Sigmoid colon (tissue), 7 donors: ENCODE data around the gene DPPA2. TPM values are rescaled to one million over a fixed set of nuclear protein-coding genes. Genes with fewer than 3 reads are reported as not detected.

ENCODE experiments used
- DNase-seq: peaks from one replicate; pipeline ENCODE4 v3.0.0-alpha.2; 2019
- H3K27ac ChIP-seq, 4 donors: fragments of 200-600 bp; sonication (generic); one replicate each; pipeline ENCODE4 v1.5.1; 2016 to 2019; ENCODE audit warnings: mild to moderate bottlenecking in 1 of 4
- H3K27me3 ChIP-seq, 3 donors: fragments of 200-600 bp; sonication (generic); one replicate each; pipeline ENCODE4 v1.5.1; 2019; ENCODE audit warnings: mild to moderate bottlenecking in 1 of 3
- H3K36me3 ChIP-seq, 4 donors: fragments of 200-600 bp; sonication (generic); one replicate each; pipeline ENCODE4 v1.5.1; 2016 to 2019
- H3K4me1 ChIP-seq, 4 donors: fragments of 200-600 bp; sonication (generic); one replicate each; pipeline ENCODE4 v1.5.1; 2017 to 2019
- H3K4me3 ChIP-seq, 4 donors: fragments of 200-600 bp; sonication (generic); one replicate each; pipeline ENCODE4 v1.5.1; 2017 to 2019; ENCODE audit warnings: mild to moderate bottlenecking in 2 of 4, moderate library complexity in 1 of 4
- H3K9me3 ChIP-seq, 4 donors: fragments of 200-600 bp in 3 of 4; sonication (generic) in 3 of 4; one replicate each; pipeline versions ENCODE4 v1.5.1 to v1.6.1; 2013 to 2019
- CTCF ChIP-seq, 4 experiments: fragments of 450-650 bp in 3 of 4; fragments of 200-600 bp in 1 of 4; IDR thresholded peaks; one replicate each; pipeline ENCODE4 v1.5.1; 2016 to 2019; ENCODE audit warnings: antibody characterized with exemption in 4 of 4, mild to moderate bottlenecking in 3 of 4, moderate library complexity in 2 of 4
- EP300 ChIP-seq, 4 donors: sonication (generic); formaldehyde crosslinking; IDR thresholded peaks; one replicate each; pipeline ENCODE4 v1.6.1; 2017; ENCODE audit warnings: antibody characterized with exemption in 4 of 4
- POLR2A ChIP-seq, 2 donors: fragments of 450-650 bp; IDR thresholded peaks; one replicate each; pipeline ENCODE4 v1.6.1; 2016; ENCODE audit warnings: antibody characterized with exemption in 2 of 2, mild to moderate bottlenecking in 2 of 2, moderate library complexity in 2 of 2
- POLR2AphosphoS5 ChIP-seq, 4 donors: sonication (generic); formaldehyde crosslinking; IDR thresholded peaks; one replicate each; pipeline ENCODE4 v1.6.1; 2017; ENCODE audit warnings: antibody characterized with exemption in 4 of 4
- WGBS, 2 donors: extraction: QIAGEN DNeasy Blood & Tissue Kit; methylation state at CpG; one replicate each; pipeline ENCODE4 v1.1.7; 2013; 5-methylcytosine and 5-hydroxymethylcytosine counted together
- intact Hi-C: fragments of 100-400 bp; cut with DNase I; formaldehyde crosslinking; loops from one replicate; pipeline ENCODE4 v1.15.1; 2023
- polyA plus RNA-seq, 3 donors: library from polyadenylated mRNA; stranded (reverse); fragments of 200-250 nt; gene quantifications; one replicate each; pipeline ENCODE4 v1.2.3, GENCODE V29; 2013
- total RNA-seq, 4 donors: library from RNA; depleted of rRNA; stranded (reverse); fragments of >200 nt; gene quantifications; one replicate each; pipeline ENCODE4 v1.1.0, GENCODE V29; 2016
- donor health status: healthy with polysubstance abuse.
- donor health status: Bipolar disorder and iron deficiency.
- donor health status: healthy.

DPPA2 gene
- total and polyA plus RNA-seq, 7 donors: not detected

GRCh38 chr3:109284071-109284470 lies 32.2 kb downstream of the DPPA2 start:
- H3K27ac ChIP-seq: no peak overlapping the region
- H3K4me1 ChIP-seq: no peaks in the 10 kb centered on the region
- no peaks in the 10 kb centered on the region for H3K9me3 ChIP-seq
- intact Hi-C loops: no loop called here
- no peaks in the 10 kb centered on the region for H3K36me3 ChIP-seq
- no peak overlapping the region for H3K4me3 ChIP-seq
- TF ChIP-seq EP300 (IDR thresholded peaks at IDR 0.05) (no peak), CTCF (IDR thresholded peaks at IDR 0.05) (no peak), POLR2AphosphoS5 (IDR thresholded peaks at IDR 0.05) (no peak), POLR2A (IDR thresholded peaks at IDR 0.05) (no peak)
- no peaks in the 10 kb centered on the region for H3K27me3 ChIP-seq
- DNase-seq: no peak

GRCh38 chr3:109278546-109278945 lies 37.8 kb downstream of the DPPA2 start:
- 82 to 97% methylated on average over 1 of the region's 1 CpG for WGBS, 2 donors
- Histone ChIP-seq H3K4me3 (no peak overlapping the region), H3K27me3 (no peaks in the 10 kb centered on the region), H3K4me1 (peaks cover 0 to 7% (median 0%) of the 10 kb centered on the region in 4 donors), H3K36me3 (no peaks in the 10 kb centered on the region), H3K9me3 (no peaks in the 10 kb centered on the region), H3K27ac (no peak overlapping the region)
- intact Hi-C loops: no loop called here
- no peak for DNase-seq
- TF ChIP-seq POLR2A (IDR thresholded peaks at IDR 0.05): no peak

- Histone ChIP-seq H3K27me3 (no peaks in the 10 kb centered on the region), H3K27ac (no peak overlapping the region), H3K9me3 (no peaks in the 10 kb centered on the region), H3K36me3 (no peaks in the 10 kb centered on the region), H3K4me1 (peaks cover 0 to 7% (median 0%) of the 10 kb centered on the region in 4 donors), H3K4me3 (no peak overlapping the region)
- TF ChIP-seq POLR2AphosphoS5 (IDR thresholded peaks at IDR 0.05) (no peak), POLR2A (IDR thresholded peaks at IDR 0.05) (no peak), EP300 (IDR thresholded peaks at IDR 0.05) (no peak), CTCF (IDR thresholded peaks at IDR 0.05) (no peak)
- WGBS, 2 donors: 72 to 74% methylated on average over 3 of the region's 3 CpGs
- intact Hi-C loops: no loop called here
- no peak for DNase-seq
Observed at GRCh38 chr3:109278141-109278540, 38.2 kb downstream of the DPPA2 start.

- H3K27me3 ChIP-seq: no peaks in the 10 kb centered on the region
- H3K4me3 ChIP-seq: no peak overlapping the region
- DNase-seq: no peak
- no peak overlapping the region for H3K27ac ChIP-seq
- intact Hi-C loops: no loop called here
- no peaks in the 10 kb centered on the region for H3K9me3 ChIP-seq
- peaks cover 0 to 7% (median 0%) of the 10 kb centered on the region in 4 donors for H3K4me1 ChIP-seq
- 20 to 27% methylated on average over 9 of the region's 9 CpGs for WGBS, 2 donors
- H3K36me3 ChIP-seq: no peaks in the 10 kb centered on the region
- TF ChIP-seq CTCF (IDR thresholded peaks at IDR 0.05) (peak in 3 of 4 experiments; percentile 22 to 39 (median 31)), POLR2AphosphoS5 (IDR thresholded peaks at IDR 0.05) (no peak), POLR2A (IDR thresholded peaks at IDR 0.05) (no peak), EP300 (IDR thresholded peaks at IDR 0.05) (no peak)
Observed at GRCh38 chr3:109275702-109276293, 40.5 kb downstream of the DPPA2 start.

- 96 to 98% methylated on average over 7 of the region's 7 CpGs for WGBS, 2 donors
- DNase-seq: no peak
- Histone ChIP-seq H3K9me3 (no peaks in the 10 kb centered on the region), H3K36me3 (no peaks in the 10 kb centered on the region), H3K4me1 (no peaks in the 10 kb centered on the region), H3K4me3 (no peak overlapping the region), H3K27ac (no peak overlapping the region), H3K27me3 (no peaks in the 10 kb centered on the region)
- TF ChIP-seq POLR2AphosphoS5 (IDR thresholded peaks at IDR 0.05) (no peak), CTCF (IDR thresholded peaks at IDR 0.05) (no peak), POLR2A (IDR thresholded peaks at IDR 0.05) (no peak), EP300 (IDR thresholded peaks at IDR 0.05) (no peak)
- intact Hi-C loops: no loop called here
Observed at GRCh38 chr3:109270779-109271178, 45.5 kb downstream of the DPPA2 start.
